ENCODE measurements around the gene PCGF3.
"Not testable (repeated sequence)": the region's sequence is repeated elsewhere in the genome, so short reads cannot be mapped to it uniquely, and the experiment has no call there.

PCGF3 gene

GRCh38 chr4:726838-727237, 21.2 kb downstream of the PCGF3 start:
- no peak for DNase-seq

GRCh38 chr4:727576-727975, 21.9 kb downstream of the PCGF3 start:
- DNase-seq, result no peak

GRCh38 chr4:729336-730315, 24.0 kb downstream of the PCGF3 start:
- DNase-seq, result no peak

- DNase-seq, result no peak
Observed at GRCh38 chr4:730511-730910, 24.9 kb downstream of the PCGF3 start.

GRCh38 chr4:730946-731904, 25.6 kb downstream of the PCGF3 start:
- DNase-seq, result not testable (repeated sequence)

GRCh38 chr4:731954-732353, 26.3 kb downstream of the PCGF3 start:
- not testable (repeated sequence) for DNase-seq

GRCh38 chr4:732486-732885, 26.9 kb downstream of the PCGF3 start:
- no peak for DNase-seq

- no peak for DNase-seq
Observed at GRCh38 chr4:732911-733630, 27.4 kb downstream of the PCGF3 start.

GRCh38 chr4:733631-733980, 28.0 kb downstream of the PCGF3 start:
- no peak for DNase-seq

GRCh38 chr4:734075-734474, 28.4 kb downstream of the PCGF3 start:
- no peak for DNase-seq

GRCh38 chr4:734951-735350, 29.3 kb downstream of the PCGF3 start:
- no peak for DNase-seq

- no peak for DNase-seq
Observed at GRCh38 chr4:735583-735982, 30.0 kb downstream of the PCGF3 start.

GRCh38 chr4:736561-736960, 30.9 kb downstream of the PCGF3 start:
- DNase-seq, result not testable (repeated sequence)

- DNase-seq, result no peak
Observed at GRCh38 chr4:738781-739280, 33.2 kb downstream of the PCGF3 start.

- no peak for DNase-seq
Observed at GRCh38 chr4:739569-739968, 33.9 kb downstream of the PCGF3 start.

GRCh38 chr4:740011-740410, 34.4 kb downstream of the PCGF3 start:
- DNase-seq, result no peak

GRCh38 chr4:740656-741282, 35.1 kb downstream of the PCGF3 start:
- DNase-seq, result no peak

- DNase-seq, result no peak
Observed at GRCh38 chr4:742096-742741, 36.6 kb downstream of the PCGF3 start.

GRCh38 chr4:742742-743311, 37.2 kb downstream of the PCGF3 start:
- DNase-seq, result peak; percentile 29 to 42

GRCh38 chr4:743463-744211, 38.0 kb downstream of the PCGF3 start:
- no peak for DNase-seq

All from AML-193 (cell line).